Measurements from ENCODE around the gene PPIF. TPM values are rescaled to one million over a fixed set of nuclear protein-coding genes. Genes with fewer than 3 reads are reported as not detected.

PPIF gene
- total RNA-seq, 2 donors from 2014 or later: 63.0 to 87.6 TPM

GRCh38 chr10:79321494-79321882 is 25.8 kb upstream of the PPIF start:
- TF ChIP-seq, protein P1, sequence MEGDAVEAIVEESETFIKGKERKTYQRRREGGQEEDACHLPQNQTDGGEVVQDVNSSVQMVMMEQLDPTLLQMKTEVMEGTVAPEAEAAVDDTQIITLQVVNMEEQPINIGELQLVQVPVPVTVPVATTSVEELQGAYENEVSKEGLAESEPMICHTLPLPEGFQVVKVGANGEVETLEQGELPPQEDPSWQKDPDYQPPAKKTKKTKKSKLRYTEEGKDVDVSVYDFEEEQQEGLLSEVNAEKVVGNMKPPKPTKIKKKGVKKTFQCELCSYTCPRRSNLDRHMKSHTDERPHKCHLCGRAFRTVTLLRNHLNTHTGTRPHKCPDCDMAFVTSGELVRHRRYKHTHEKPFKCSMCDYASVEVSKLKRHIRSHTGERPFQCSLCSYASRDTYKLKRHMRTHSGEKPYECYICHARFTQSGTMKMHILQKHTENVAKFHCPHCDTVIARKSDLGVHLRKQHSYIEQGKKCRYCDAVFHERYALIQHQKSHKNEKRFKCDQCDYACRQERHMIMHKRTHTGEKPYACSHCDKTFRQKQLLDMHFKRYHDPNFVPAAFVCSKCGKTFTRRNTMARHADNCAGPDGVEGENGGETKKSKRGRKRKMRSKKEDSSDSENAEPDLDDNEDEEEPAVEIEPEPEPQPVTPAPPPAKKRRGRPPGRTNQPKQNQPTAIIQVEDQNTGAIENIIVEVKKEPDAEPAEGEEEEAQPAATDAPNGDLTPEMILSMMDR (IDR thresholded peaks at IDR 0.05): no peak

DNA sequence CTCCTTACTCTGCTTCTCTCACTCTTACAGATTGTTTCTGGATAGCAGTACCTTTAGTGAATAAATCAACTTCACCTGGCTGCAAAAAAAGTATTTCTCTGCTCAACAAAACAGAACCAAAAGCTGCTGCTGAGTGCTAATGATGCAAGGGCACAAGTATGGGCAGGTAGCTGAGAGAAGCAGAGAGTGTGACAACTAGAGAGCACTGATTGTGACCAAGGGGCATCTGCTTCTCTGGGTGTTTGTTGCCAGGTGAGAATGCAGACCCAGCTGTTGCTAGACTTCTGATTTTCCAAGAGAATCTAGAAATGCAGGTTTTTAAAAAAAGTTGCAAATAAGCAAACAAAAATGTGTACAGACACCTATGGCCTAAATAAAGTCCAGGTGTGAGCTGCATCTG is 25.3 kb upstream of the PPIF start:
- Histone ChIP-seq H3K4me3 (no peak overlapping the region), H3K27me3 (no peaks in the 10 kb centered on the region), H3K9me3 (no peaks in the 10 kb centered on the region), H3K36me3 (no peaks in the 10 kb centered on the region), H3K27ac (no peak overlapping the region), H3K4me1 (peaks cover 0 to 14% of the 10 kb centered on the region in 2 donors)
- TF ChIP-seq, protein P1 (IDR thresholded peaks at IDR 0.05): no peak
- no peak for DNase-seq (ENCODE audit: low spot score)

More at GRCh38 chr10:79321494-79321882, 25.8 kb upstream of the PPIF start:
- no peak overlapping the region for H3K4me3 ChIP-seq
- H3K36me3 ChIP-seq: no peaks in the 10 kb centered on the region
- H3K27ac ChIP-seq: no peak overlapping the region
- H3K4me1 ChIP-seq: peaks cover 0 to 19% of the 10 kb centered on the region in 2 donors
- DNase-seq (ENCODE audit: low spot score): no peak
- H3K9me3 ChIP-seq: no peaks in the 10 kb centered on the region
- no peaks in the 10 kb centered on the region for H3K27me3 ChIP-seq

- TF ChIP-seq, protein P1 (IDR thresholded peaks at IDR 0.05): no peak
Observed at GRCh38 chr10:79322616-79323543, 24.4 kb upstream of the PPIF start.

DNA sequence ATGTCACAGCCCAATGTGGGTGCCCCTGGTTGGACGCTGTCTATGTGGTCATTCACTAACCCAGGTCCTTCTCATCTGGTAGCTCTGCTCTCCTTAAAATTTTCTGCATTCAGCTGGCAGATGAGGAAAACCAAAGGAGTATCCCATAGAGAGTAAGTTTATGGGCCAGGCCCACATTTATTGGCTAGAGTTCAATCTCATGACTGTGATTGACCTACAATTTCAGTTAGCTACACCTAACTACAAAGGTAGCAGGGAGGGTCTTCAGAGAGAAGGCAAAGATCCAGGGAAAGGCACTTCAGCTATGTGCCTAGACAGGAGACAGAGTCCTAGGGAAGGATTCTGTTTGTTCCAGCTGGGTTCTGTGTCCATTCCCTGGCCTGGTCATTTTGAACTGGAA is 23.7 kb upstream of the PPIF start:
- Histone ChIP-seq H3K27me3 (no peaks in the 10 kb centered on the region), H3K4me3 (no peak overlapping the region), H3K4me1 (no peaks in the 10 kb centered on the region), H3K27ac (no peak overlapping the region), H3K9me3 (no peaks in the 10 kb centered on the region), H3K36me3 (no peaks in the 10 kb centered on the region)
- TF ChIP-seq, protein P1 (IDR thresholded peaks at IDR 0.05): no peak
- DNase-seq (ENCODE audit: low spot score): no peak

More at GRCh38 chr10:79322616-79323543, 24.4 kb upstream of the PPIF start:
- no peaks in the 10 kb centered on the region for H3K9me3 ChIP-seq
- peaks cover 0 to 5% of the 10 kb centered on the region in 2 donors for H3K4me1 ChIP-seq
- no peaks in the 10 kb centered on the region for H3K27me3 ChIP-seq
- no peak overlapping the region for H3K27ac ChIP-seq
- H3K4me3 ChIP-seq: no peak overlapping the region
- no peak for DNase-seq (ENCODE audit: low spot score)
- H3K36me3 ChIP-seq: no peaks in the 10 kb centered on the region

DNA sequence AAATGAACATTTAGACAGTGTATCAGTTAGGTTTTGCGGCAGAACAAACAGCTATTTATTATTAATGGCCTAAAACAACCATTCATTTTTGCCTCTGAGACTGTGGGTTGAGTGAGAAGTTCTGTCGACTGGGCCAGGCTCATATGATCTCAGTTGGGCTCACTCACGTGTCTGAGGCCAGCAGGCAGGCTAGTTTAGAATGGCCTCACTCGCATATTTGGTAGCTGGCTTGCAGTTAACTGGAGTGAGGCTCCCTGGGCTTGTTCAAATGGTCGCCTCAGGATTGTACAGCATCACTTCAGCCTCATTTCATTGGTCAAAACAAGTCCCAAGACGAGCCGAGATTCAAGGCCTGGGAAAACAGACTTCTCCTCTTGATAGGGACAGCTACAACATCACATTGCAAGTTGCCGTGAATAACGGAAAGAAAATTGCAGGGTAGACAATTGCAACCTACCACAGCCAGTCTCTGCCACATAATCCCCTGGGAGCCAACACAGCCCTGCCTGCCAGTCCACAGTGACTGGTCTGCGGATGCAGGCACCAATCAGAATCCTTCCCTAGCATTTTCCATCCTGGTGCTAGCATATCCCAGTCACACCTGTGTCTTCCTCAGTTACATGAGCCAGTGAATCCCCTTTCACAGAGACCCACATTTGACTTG is 23.1 kb upstream of the PPIF start:
- no peaks in the 10 kb centered on the region for H3K36me3 ChIP-seq
- H3K27me3 ChIP-seq: no peaks in the 10 kb centered on the region
- TF ChIP-seq, protein P1 (IDR thresholded peaks at IDR 0.05): no peak
- H3K4me1 ChIP-seq: no peaks in the 10 kb centered on the region
- no peak overlapping the region for H3K27ac ChIP-seq
- no peak for DNase-seq (ENCODE audit: low spot score)
- H3K4me3 ChIP-seq: no peak overlapping the region
- no peaks in the 10 kb centered on the region for H3K9me3 ChIP-seq
